HG03060 (cell line): ENCODE data around the gene NCDN.
"Not testable (repeated sequence)": the region's sequence is repeated elsewhere in the genome, so short reads cannot be mapped to it uniquely, and the experiment has no call there.

Source experiments
- ATAC-seq: cut with Tn5 transposase; IDR thresholded peaks from one replicate; pipeline ENCODE4 v1.9.1; 2021; ENCODE audit warnings: low read depth, moderate number of reproducible peaks; ENCODE audit not compliant: unreplicated experiment

Gene NCDN

GRCh38 chr1:35568975-35569395, 11.4 kb downstream of the NCDN start:
- no peak for ATAC-seq

- ATAC-seq = no peak
These were observed 12.3 kb downstream of the NCDN start for GRCh38 chr1:35569936-35570335.

GRCh38 chr1:35570589-35571137, 13.1 kb downstream of the NCDN start:
- no peak for ATAC-seq

- no peak for ATAC-seq
These were observed 13.7 kb downstream of the NCDN start for GRCh38 chr1:35571263-35571662.

GRCh38 chr1:35572296-35572695, 14.7 kb downstream of the NCDN start:
- ATAC-seq = no peak

GRCh38 chr1:35573198-35574124, 15.9 kb downstream of the NCDN start, which contains the start of gene TFAP2E:
TFAP2E (plus strand) TSS chr1:35573314; CDS start chr1:35573578, 264 bp downstream.
- no peak for ATAC-seq

- no peak for ATAC-seq
These were observed 16.6 kb downstream of the NCDN start for GRCh38 chr1:35574125-35574654.

- ATAC-seq = no peak
These were observed 17.2 kb downstream of the NCDN start for GRCh38 chr1:35574655-35575415.

GRCh38 chr1:35575416-35575958, 17.9 kb downstream of the NCDN start:
- no peak for ATAC-seq

- ATAC-seq = no peak
These were observed 18.6 kb downstream of the NCDN start for GRCh38 chr1:35576061-35576765.

- ATAC-seq = not testable (repeated sequence)
These were observed 19.1 kb downstream of the NCDN start for GRCh38 chr1:35576766-35577070.

- no peak for ATAC-seq
These were observed 19.7 kb downstream of the NCDN start for GRCh38 chr1:35577071-35577998.

- no peak for ATAC-seq
These were observed 23.4 kb downstream of the NCDN start for GRCh38 chr1:35580949-35581388.

GRCh38 chr1:35581621-35582020, 24.0 kb downstream of the NCDN start:
- ATAC-seq = not testable (repeated sequence)

GRCh38 chr1:35585281-35585680, 27.7 kb downstream of the NCDN start:
- ATAC-seq = no peak

- ATAC-seq = not testable (repeated sequence)
These were observed 28.2 kb downstream of the NCDN start for GRCh38 chr1:35585805-35586204.

GRCh38 chr1:35586808-35587207, 29.2 kb downstream of the NCDN start:
- no peak for ATAC-seq

GRCh38 chr1:35587736-35588135, 30.1 kb downstream of the NCDN start:
- ATAC-seq = no peak
